Osteoblast (primary cell): ENCODE data around the gene AMPH. TPM values are rescaled to one million over a fixed set of nuclear protein-coding genes. Genes with fewer than 3 reads are reported as not detected.
A peak's percentile ranks its signal among the peaks of the same experiment; 100 is the strongest.

ENCODE experiments used
- DNase-seq: peaks from one replicate; pipeline ENCODE4 v3.0.0; 2011; ENCODE audit warnings: low spot score, mixed read lengths; ENCODE audit not compliant: insufficient read length; ENCODE audit errors: missing footprints
- H2AFZ ChIP-seq: 2 replicates; pipeline ENCODE4 v1.6.0; 2011; ENCODE audit warnings: mild to moderate bottlenecking, low read length
- H3K27ac ChIP-seq: 2 replicates; pipeline ENCODE4 v1.5.1; 2011; ENCODE audit warnings: mild to moderate bottlenecking, low read depth, low read length, moderate library complexity
- H3K27me3 ChIP-seq: 2 replicates; pipeline ENCODE4 v1.6.0; 2012; ENCODE audit warnings: mild to moderate bottlenecking, control low read depth, inconsistent platforms, low read length, moderate library complexity; ENCODE audit not compliant: insufficient read depth
- H3K36me3 ChIP-seq: 2 replicates; pipeline ENCODE4 v1.5.1; 2011; ENCODE audit warnings: mild to moderate bottlenecking, low read length, control low read depth, moderate library complexity; ENCODE audit not compliant: insufficient read depth
- H3K4me1 ChIP-seq: 2 replicates; pipeline ENCODE4 v1.5.1; 2011; ENCODE audit warnings: mild to moderate bottlenecking, low read length, control low read depth, moderate library complexity; ENCODE audit not compliant: insufficient read depth
- H3K4me2 ChIP-seq: 2 replicates; pipeline ENCODE4 v1.6.0; 2011; ENCODE audit warnings: mild to moderate bottlenecking, low read length; ENCODE audit not compliant: insufficient read depth
- H3K4me3 ChIP-seq: fragments of 200-600 bp; sonication (generic); 3 replicates; pipeline ENCODE4 v1.5.1; 2012; ENCODE audit warnings: mild to moderate bottlenecking, low read length, inconsistent platforms; ENCODE audit not compliant: insufficient read depth
- H3K79me2 ChIP-seq: 2 replicates; pipeline ENCODE4 v1.6.0; 2012; ENCODE audit warnings: mild to moderate bottlenecking, low read length, control low read depth, inconsistent platforms; ENCODE audit not compliant: insufficient read depth
- H3K9me3 ChIP-seq: 2 replicates; pipeline ENCODE4 v1.5.1; 2011; ENCODE audit warnings: low read depth, low read length, control low read depth
- H4K20me1 ChIP-seq: 2 replicates; pipeline ENCODE4 v1.6.0; 2012; ENCODE audit warnings: mild to moderate bottlenecking, low read length, control low read depth; ENCODE audit not compliant: insufficient read depth
- CTCF ChIP-seq: IDR thresholded peaks from 2 replicates; pipeline ENCODE4 v1.5.1; 2011; ENCODE audit warnings: mild to moderate bottlenecking, low read depth, low read length, moderate library complexity; ENCODE audit errors: extremely low read depth
- total RNA-seq: library from RNA; depleted of rRNA; stranded (reverse); fragments of >200 nt; gene quantifications from 2 replicates; pipeline ENCODE4 v1.2.3, GENCODE V29; 2012

Gene AMPH
- total RNA-seq, 1 donor = 1.1 TPM

GRCh38 chr7:38411404-38411803 lies 219.8 kb downstream of the AMPH start:
- peak; percentile 26 for TF ChIP-seq CTCF
- no peak for DNase-seq

GRCh38 chr7:38410056-38410455 lies 221.1 kb downstream of the AMPH start:
- Histone ChIP-seq H3K4me1 (no peaks in the 10 kb centered on the region), H3K27ac (no peak overlapping the region), H3K4me2 (no peak overlapping the region), H3K27me3 (no peaks in the 10 kb centered on the region), H2AFZ (no peak overlapping the region), H3K4me3 (no peak overlapping the region), H3K9me3 (no peaks in the 10 kb centered on the region), H3K79me2 (no peaks in the 10 kb centered on the region), H3K36me3 (no peaks in the 10 kb centered on the region), H4K20me1 (no peaks in the 10 kb centered on the region)
- no peak for DNase-seq
- TF ChIP-seq CTCF = no peak

More at GRCh38 chr7:38411404-38411803, 219.8 kb downstream of the AMPH start:
- no peak overlapping the region for H3K27ac ChIP-seq
- H3K27me3 ChIP-seq = no peaks in the 10 kb centered on the region
- H4K20me1 ChIP-seq = no peaks in the 10 kb centered on the region
- no peak overlapping the region for H3K4me2 ChIP-seq
- H2AFZ ChIP-seq = no peak overlapping the region
- H3K4me3 ChIP-seq = no peak overlapping the region
- H3K79me2 ChIP-seq = no peaks in the 10 kb centered on the region
- H3K4me1 ChIP-seq = no peaks in the 10 kb centered on the region
- no peaks in the 10 kb centered on the region for H3K36me3 ChIP-seq
- no peaks in the 10 kb centered on the region for H3K9me3 ChIP-seq

GRCh38 chr7:38409531-38409930 lies 221.6 kb downstream of the AMPH start:
- H3K4me1 ChIP-seq = no peaks in the 10 kb centered on the region
- H3K36me3 ChIP-seq = no peaks in the 10 kb centered on the region
- H4K20me1 ChIP-seq = no peaks in the 10 kb centered on the region
- no peaks in the 10 kb centered on the region for H3K79me2 ChIP-seq
- H3K27ac ChIP-seq = no peak overlapping the region
- no peak overlapping the region for H3K4me3 ChIP-seq
- H3K4me2 ChIP-seq = no peak overlapping the region
- no peak overlapping the region for H2AFZ ChIP-seq
- DNase-seq = no peak
- H3K27me3 ChIP-seq = no peaks in the 10 kb centered on the region
- no peaks in the 10 kb centered on the region for H3K9me3 ChIP-seq
- no peak for TF ChIP-seq CTCF

GRCh38 chr7:38398725-38399321 lies 232.3 kb downstream of the AMPH start:
- H3K4me1 ChIP-seq = no peaks in the 10 kb centered on the region
- no peaks in the 10 kb centered on the region for H3K27me3 ChIP-seq
- no peaks in the 10 kb centered on the region for H3K79me2 ChIP-seq
- no peak overlapping the region for H3K27ac ChIP-seq
- DNase-seq = peak; percentile 27
- no peaks in the 10 kb centered on the region for H4K20me1 ChIP-seq
- H3K4me3 ChIP-seq = no peak overlapping the region
- no peak overlapping the region for H3K4me2 ChIP-seq
- H3K36me3 ChIP-seq = no peaks in the 10 kb centered on the region
- peak; percentile 97 for TF ChIP-seq CTCF
- H2AFZ ChIP-seq = no peak overlapping the region
- H3K9me3 ChIP-seq = no peaks in the 10 kb centered on the region
